Gastroesophageal sphincter (tissue), 4 donors: Measurements from ENCODE around the gene ZFYVE26. TPM values are rescaled to one million over a fixed set of nuclear protein-coding genes. Genes with fewer than 3 reads are reported as not detected.

ENCODE experiments used
- ATAC-seq: fragments of 150-250 bp; one replicate; pipeline ENCODE4 v1.9.1; 2016; ENCODE audit warnings: mild to moderate bottlenecking, moderate library complexity
- H3K27ac ChIP-seq, 4 donors: fragments of 200-600 bp; sonication (generic) in 3 of 4; 1 replicate in 3 of 4; 2 replicates in 1 of 4; pipeline ENCODE4 v1.5.1; 2016 to 2019
- H3K27me3 ChIP-seq: fragments of 200-600 bp; sonication (generic); one replicate; pipeline ENCODE4 v1.5.1; 2019
- H3K36me3 ChIP-seq, 2 donors: fragments of 200-600 bp; sonication (generic); one replicate each; pipeline ENCODE4 v1.5.1; 2019; ENCODE audit warnings: control low read depth in 1 of 2
- H3K4me1 ChIP-seq, 3 donors: fragments of 200-600 bp; sonication (generic); 1 replicate in 2 of 3; 2 replicates in 1 of 3; pipeline ENCODE4 v1.5.1; 2016 to 2019; ENCODE audit warnings: control low read depth in 2 of 3
- H3K4me3 ChIP-seq, 2 donors: fragments of 200-600 bp; sonication (generic); one replicate each; pipeline ENCODE4 v1.5.1; 2019; ENCODE audit warnings: mild to moderate bottlenecking in 1 of 2, moderate library complexity in 1 of 2
- H3K9me3 ChIP-seq, 3 donors: fragments of 200-600 bp; sonication (generic); one replicate each; pipeline ENCODE4 v1.5.1; 2017 to 2019; ENCODE audit warnings: control low read depth in 2 of 3
- CTCF ChIP-seq, 4 experiments: fragments of 200-600 bp in 2 of 4; fragments of 450-650 bp in 2 of 4; sonication (generic) in 1 of 4; IDR thresholded peaks; one replicate each; pipeline ENCODE4 v1.5.1; 2017 to 2019; ENCODE audit warnings: antibody characterized with exemption in 4 of 4, mild to moderate bottlenecking in 2 of 4, moderate library complexity in 2 of 4
- EP300 ChIP-seq: sonication (generic); formaldehyde crosslinking; IDR thresholded peaks from one replicate; pipeline ENCODE4 v1.6.1; 2017; ENCODE audit warnings: antibody characterized with exemption, mild to moderate bottlenecking
- POLR2A ChIP-seq, 2 donors: fragments of 450-650 bp; IDR thresholded peaks; one replicate each; pipeline ENCODE4 v1.6.1; 2017; ENCODE audit warnings: antibody characterized with exemption in 2 of 2, mild to moderate bottlenecking in 2 of 2, moderate library complexity in 1 of 2
- POLR2AphosphoS5 ChIP-seq: sonication (generic); formaldehyde crosslinking; IDR thresholded peaks from one replicate; pipeline ENCODE4 v1.6.1; 2017; ENCODE audit warnings: antibody characterized with exemption
- WGBS, 2 donors: methylation state at CpG; one replicate each; pipeline ENCODE4 v1.1.5; 2018; ENCODE audit warnings: low coverage in 1 of 2; 5-methylcytosine and 5-hydroxymethylcytosine counted together
- total RNA-seq, 4 donors: library from RNA; depleted of rRNA; stranded (reverse); fragments of >200 nt; gene quantifications; one replicate each; pipeline ENCODE4 v1.1.0, GENCODE V29; 2016

ZFYVE26 gene
- total RNA-seq, 4 donors from 2014 or later = 19.3 to 30.7 (median 23.1) TPM

GRCh38 chr14:67757175-67757574 is 59.2 kb downstream of the ZFYVE26 start:
- TF ChIP-seq POLR2AphosphoS5 (no peak), EP300 (no peak), CTCF (IDR thresholded peaks at IDR 0.05) (no peak), POLR2A (IDR thresholded peaks at IDR 0.05) (no peak)
- Histone ChIP-seq H3K27me3 (no peaks in the 10 kb centered on the region), H3K9me3 (no peaks in the 10 kb centered on the region), H3K4me1 (no peaks in the 10 kb centered on the region), H3K27ac (no peak overlapping the region), H3K36me3 (peaks cover 0 to 90% of the 10 kb centered on the region in 2 donors), H3K4me3 (no peak overlapping the region)
- ATAC-seq = no peak
- 90% methylated on average over 3 of the region's 3 CpGs for WGBS, 2 donors

- TF ChIP-seq POLR2AphosphoS5 (no peak), CTCF (IDR thresholded peaks at IDR 0.05) (no peak), EP300 (no peak), POLR2A (IDR thresholded peaks at IDR 0.05) (no peak)
- Histone ChIP-seq H3K27ac (no peak overlapping the region), H3K27me3 (no peaks in the 10 kb centered on the region), H3K9me3 (no peaks in the 10 kb centered on the region), H3K4me3 (no peak overlapping the region), H3K4me1 (no peaks in the 10 kb centered on the region), H3K36me3 (peaks cover 0 to 90% of the 10 kb centered on the region in 2 donors)
- no peak for ATAC-seq
- WGBS, 2 donors = 53 to 57% methylated on average over 1 of the region's 1 CpG
These were observed 59.9 kb downstream of the ZFYVE26 start for GRCh38 chr14:67756496-67756895.

- no peak for ATAC-seq
- H3K27me3 ChIP-seq = no peaks in the 10 kb centered on the region
- 62 to 77% methylated on average over 4 to 6 of the region's 6 CpGs for WGBS, 2 donors
- H3K27ac ChIP-seq = peak overlapping the region in 2 of 4 donors; percentile 2 to 41
- no peak for TF ChIP-seq POLR2AphosphoS5
- no peak for TF ChIP-seq EP300
- TF ChIP-seq CTCF (IDR thresholded peaks at IDR 0.05) = no peak
- TF ChIP-seq POLR2A (IDR thresholded peaks at IDR 0.05) = no peak
- H3K9me3 ChIP-seq = no peaks in the 10 kb centered on the region
- H3K36me3 ChIP-seq = peaks cover 0 to 87% of the 10 kb centered on the region in 2 donors
- H3K4me3 ChIP-seq = no peak overlapping the region
- H3K4me1 ChIP-seq = peaks cover 0 to 12% (median 0%) of the 10 kb centered on the region in 3 donors
These were observed 66.9 kb downstream of the ZFYVE26 start for GRCh38 chr14:67749341-67750084.

- no peak overlapping the region for H3K27ac ChIP-seq
- WGBS, 2 donors = 84 to 92% methylated on average over 2 to 4 of the region's 10 CpGs
- ATAC-seq = no peak
- H3K36me3 ChIP-seq = peaks cover 0 to 75% of the 10 kb centered on the region in 2 donors
- no peaks in the 10 kb centered on the region for H3K9me3 ChIP-seq
- H3K4me3 ChIP-seq = no peak overlapping the region
- H3K27me3 ChIP-seq = no peaks in the 10 kb centered on the region
- peaks cover 0 to 12% (median 0%) of the 10 kb centered on the region in 3 donors for H3K4me1 ChIP-seq
- TF ChIP-seq POLR2A (IDR thresholded peaks at IDR 0.05) (no peak), POLR2AphosphoS5 (no peak), EP300 (no peak), CTCF (IDR thresholded peaks at IDR 0.05) (no peak)
These were observed 68.1 kb downstream of the ZFYVE26 start for GRCh38 chr14:67748312-67748711.

GRCh38 chr14:67746927-67747326 is 69.5 kb downstream of the ZFYVE26 start:
- Histone ChIP-seq H3K9me3 (no peaks in the 10 kb centered on the region), H3K4me3 (no peak overlapping the region), H3K36me3 (peaks cover 0 to 62% of the 10 kb centered on the region in 2 donors), H3K27ac (no peak overlapping the region), H3K4me1 (peaks cover 0 to 12% (median 0%) of the 10 kb centered on the region in 3 donors), H3K27me3 (no peaks in the 10 kb centered on the region)
- no peak for ATAC-seq
- TF ChIP-seq EP300 (no peak), POLR2A (IDR thresholded peaks at IDR 0.05) (no peak), POLR2AphosphoS5 (no peak), CTCF (IDR thresholded peaks at IDR 0.05) (no peak)
- 83 to 100% methylated on average over 1 of the region's 1 CpG for WGBS, 2 donors
